K562 (cell line): ENCODE data around the gene PDCL3. TPM values are rescaled to one million over a fixed set of nuclear protein-coding genes. Genes with fewer than 3 reads are reported as not detected.

Experiments
- ARID4B ChIP-seq: sonication (generic); formaldehyde crosslinking; IDR thresholded peaks from 2 replicates; pipeline ENCODE4 v1.8.0; 2022; ENCODE audit warnings: mild to moderate bottlenecking, missing genetic modification reagents
- DPF2 ChIP-seq: fragments of 450-650 bp; IDR thresholded peaks from 2 replicates; pipeline ENCODE4 v1.6.1; 2016
- ETV1 ChIP-seq: fragments of 450-650 bp; conservative IDR thresholded peaks from 2 replicates; pipeline ENCODE4 v1.6.1; 2016; ENCODE audit warnings: missing genetic modification characterization, control low read depth, low read depth, missing compliant biosample characterization
- HES1 ChIP-seq: fragments of 450-650 bp; IDR thresholded peaks from 2 replicates; pipeline ENCODE4 v1.6.1; 2016; ENCODE audit warnings: low read depth, mild to moderate bottlenecking, moderate library complexity
- MIER1 ChIP-seq: fragments of 450-650 bp; IDR thresholded peaks from 2 replicates; pipeline ENCODE4 v1.6.1; 2016; ENCODE audit warnings: antibody characterized with exemption, mild to moderate bottlenecking, low read depth
- USF1 ChIP-seq: sonication (generic); formaldehyde crosslinking; IDR thresholded peaks from 2 replicates; pipeline ENCODE4 v1.9.0; 2022; ENCODE audit warnings: mild to moderate bottlenecking, missing genetic modification reagents
- ZNF143 ChIP-seq: sonication (generic); formaldehyde crosslinking; IDR thresholded peaks from 2 replicates; pipeline ENCODE4 v1.9.0; 2022; ENCODE audit warnings: mild to moderate bottlenecking, missing genetic modification reagents
- ZNF408 ChIP-seq: fragments of 250-450 bp; sonication (Bioruptor Pico); IDR thresholded peaks from 2 replicates; pipeline ENCODE4 v1.4.0; 2020; ENCODE audit warnings: low read depth, mild to moderate bottlenecking, moderate library complexity
- polyA plus RNA-seq, 8 experiments: library from polyadenylated mRNA; depleted of rRNA in 4 of 8; stranded (reverse) in 5 of 8; unstranded in 3 of 8; fragments of >200 nt; fragmentation: Nextera tagmentation in 2 of 8; fragmentation: Illumina TruSeq in 1 of 8; extraction: Ambion mirVana in 2 of 8; extraction: Trizol in 1 of 8; gene quantifications; 2 replicates each; pipeline versions ENCODE4 v1.2.1 to v1.2.3, GENCODE V29; 2011 to 2014; ENCODE audit warnings: inconsistent platforms in 1 of 8, missing spikeins in 1 of 8
- total RNA-seq, 7 experiments: library from RNA; depleted of rRNA in 6 of 7; stranded (reverse); fragments of >200 nt in 6 of 7; fragmentation: Illumina TruSeq in 2 of 7; extraction: Trizol in 2 of 7; gene quantifications; 2 replicates each; pipeline versions ENCODE4 v1.2.1 to v1.2.3, GENCODE V29; 2011 to 2021; ENCODE audit warnings: low replicate concordance in 1 of 7
- TF ChIP-seq, protein P1 (sequence below): sonication (generic); formaldehyde crosslinking; IDR thresholded peaks from 2 replicates; pipeline ENCODE4 v1.8.1; 2023; ENCODE audit warnings: missing genetic modification reagents, mild to moderate bottlenecking, borderline replicate concordance
- TF ChIP-seq, protein P2 (sequence below): fragments of 250-450 bp; sonication (Bioruptor Pico); IDR thresholded peaks from 2 replicates; pipeline ENCODE4 v1.9.0; 2021; ENCODE audit warnings: mild to moderate bottlenecking, inconsistent platforms
- TF ChIP-seq, protein P3 (sequence below): fragments of 250-450 bp; sonication (Bioruptor Pico); IDR thresholded peaks from 2 replicates; pipeline ENCODE4 v1.4.0; 2020; ENCODE audit warnings: mild to moderate bottlenecking, moderate library complexity

Gene PDCL3
- total and polyA plus RNA-seq, 9 of the 15 experiments (the other 6 are each of a cell fraction or from before 2014, with no cell fraction given): 16.6 to 76.7 (median 26.9) TPM

GRCh38 chr2:100562613-100563406 lies at the start of gene PDCL3 (continued):
- TF ChIP-seq, protein P1, sequence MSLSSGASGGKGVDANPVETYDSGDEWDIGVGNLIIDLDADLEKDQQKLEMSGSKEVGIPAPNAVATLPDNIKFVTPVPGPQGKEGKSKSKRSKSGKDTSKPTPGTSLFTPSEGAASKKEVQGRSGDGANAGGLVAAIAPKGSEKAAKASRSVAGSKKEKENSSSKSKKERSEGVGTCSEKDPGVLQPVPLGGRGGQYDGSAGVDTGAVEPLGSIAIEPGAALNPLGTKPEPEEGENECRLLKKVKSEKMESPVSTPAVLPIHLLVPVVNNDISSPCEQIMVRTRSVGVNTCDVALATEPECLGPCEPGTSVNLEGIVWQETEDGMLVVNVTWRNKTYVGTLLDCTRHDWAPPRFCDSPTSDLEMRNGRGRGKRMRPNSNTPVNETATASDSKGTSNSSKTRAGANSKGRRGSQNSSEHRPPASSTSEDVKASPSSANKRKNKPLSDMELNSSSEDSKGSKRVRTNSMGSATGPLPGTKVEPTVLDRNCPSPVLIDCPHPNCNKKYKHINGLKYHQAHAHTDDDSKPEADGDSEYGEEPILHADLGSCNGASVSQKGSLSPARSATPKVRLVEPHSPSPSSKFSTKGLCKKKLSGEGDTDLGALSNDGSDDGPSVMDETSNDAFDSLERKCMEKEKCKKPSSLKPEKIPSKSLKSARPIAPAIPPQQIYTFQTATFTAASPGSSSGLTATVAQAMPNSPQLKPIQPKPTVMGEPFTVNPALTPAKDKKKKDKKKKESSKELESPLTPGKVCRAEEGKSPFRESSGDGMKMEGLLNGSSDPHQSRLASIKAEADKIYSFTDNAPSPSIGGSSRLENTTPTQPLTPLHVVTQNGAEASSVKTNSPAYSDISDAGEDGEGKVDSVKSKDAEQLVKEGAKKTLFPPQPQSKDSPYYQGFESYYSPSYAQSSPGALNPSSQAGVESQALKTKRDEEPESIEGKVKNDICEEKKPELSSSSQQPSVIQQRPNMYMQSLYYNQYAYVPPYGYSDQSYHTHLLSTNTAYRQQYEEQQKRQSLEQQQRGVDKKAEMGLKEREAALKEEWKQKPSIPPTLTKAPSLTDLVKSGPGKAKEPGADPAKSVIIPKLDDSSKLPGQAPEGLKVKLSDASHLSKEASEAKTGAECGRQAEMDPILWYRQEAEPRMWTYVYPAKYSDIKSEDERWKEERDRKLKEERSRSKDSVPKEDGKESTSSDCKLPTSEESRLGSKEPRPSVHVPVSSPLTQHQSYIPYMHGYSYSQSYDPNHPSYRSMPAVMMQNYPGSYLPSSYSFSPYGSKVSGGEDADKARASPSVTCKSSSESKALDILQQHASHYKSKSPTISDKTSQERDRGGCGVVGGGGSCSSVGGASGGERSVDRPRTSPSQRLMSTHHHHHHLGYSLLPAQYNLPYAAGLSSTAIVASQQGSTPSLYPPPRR (CRISPR knock-in tag): no peak
- TF ChIP-seq, protein P2, sequence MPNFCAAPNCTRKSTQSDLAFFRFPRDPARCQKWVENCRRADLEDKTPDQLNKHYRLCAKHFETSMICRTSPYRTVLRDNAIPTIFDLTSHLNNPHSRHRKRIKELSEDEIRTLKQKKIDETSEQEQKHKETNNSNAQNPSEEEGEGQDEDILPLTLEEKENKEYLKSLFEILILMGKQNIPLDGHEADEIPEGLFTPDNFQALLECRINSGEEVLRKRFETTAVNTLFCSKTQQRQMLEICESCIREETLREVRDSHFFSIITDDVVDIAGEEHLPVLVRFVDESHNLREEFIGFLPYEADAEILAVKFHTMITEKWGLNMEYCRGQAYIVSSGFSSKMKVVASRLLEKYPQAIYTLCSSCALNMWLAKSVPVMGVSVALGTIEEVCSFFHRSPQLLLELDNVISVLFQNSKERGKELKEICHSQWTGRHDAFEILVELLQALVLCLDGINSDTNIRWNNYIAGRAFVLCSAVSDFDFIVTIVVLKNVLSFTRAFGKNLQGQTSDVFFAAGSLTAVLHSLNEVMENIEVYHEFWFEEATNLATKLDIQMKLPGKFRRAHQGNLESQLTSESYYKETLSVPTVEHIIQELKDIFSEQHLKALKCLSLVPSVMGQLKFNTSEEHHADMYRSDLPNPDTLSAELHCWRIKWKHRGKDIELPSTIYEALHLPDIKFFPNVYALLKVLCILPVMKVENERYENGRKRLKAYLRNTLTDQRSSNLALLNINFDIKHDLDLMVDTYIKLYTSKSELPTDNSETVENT: no peak
- TF ChIP-seq HES1 (peak; percentile 33; the same call in 1 of the 2 replicates), USF1 (CRISPR knock-in tag) (no peak), ARID4B (CRISPR knock-in tag) (peak; percentile 68; the same call in 1 of the 2 replicates), DPF2 (peak; percentile 66), ETV1 (no peak; the same call in 1 of the 2 replicates), ZNF143 (CRISPR knock-in tag) (no peak), ZNF408 (no peak), MIER1 (no peak)
- TF ChIP-seq, protein P3, sequence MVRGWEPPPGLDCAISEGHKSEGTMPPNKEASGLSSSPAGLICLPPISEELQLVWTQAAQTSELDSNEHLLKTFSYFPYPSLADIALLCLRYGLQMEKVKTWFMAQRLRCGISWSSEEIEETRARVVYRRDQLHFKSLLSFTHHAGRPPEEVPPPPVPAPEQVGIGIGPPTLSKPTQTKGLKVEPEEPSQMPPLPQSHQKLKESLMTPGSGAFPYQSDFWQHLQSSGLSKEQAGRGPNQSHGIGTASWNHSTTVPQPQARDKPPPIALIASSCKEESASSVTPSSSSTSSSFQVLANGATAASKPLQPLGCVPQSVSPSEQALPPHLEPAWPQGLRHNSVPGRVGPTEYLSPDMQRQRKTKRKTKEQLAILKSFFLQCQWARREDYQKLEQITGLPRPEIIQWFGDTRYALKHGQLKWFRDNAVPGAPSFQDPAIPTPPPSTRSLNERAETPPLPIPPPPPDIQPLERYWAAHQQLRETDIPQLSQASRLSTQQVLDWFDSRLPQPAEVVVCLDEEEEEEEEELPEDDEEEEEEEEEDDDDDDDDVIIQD (CRISPR knock-in tag): no peak
